MM.1S (cell line): ENCODE measurements around the gene DMBX1.

ENCODE experiments used
- EZH2 ChIP-seq: fragments of 300-600 bp; sonication (generic); optimal IDR thresholded peaks from 2 replicates; pipeline ENCODE3; 2017; ENCODE audit warnings: low read depth, mild to moderate bottlenecking, antibody characterized with exemption, low read length, mixed read lengths
- TF ChIP-seq, protein P1 (sequence below): fragments of 300-600 bp; sonication (generic); IDR thresholded peaks from 2 replicates; pipeline ENCODE4 v1.5.1; 2016; ENCODE audit warnings: antibody characterized with exemption, low read length, mixed read lengths

GRCh38 chr1:46496505-46496904, 6.9 kb downstream of the DMBX1 start:
- TF ChIP-seq, protein P1, sequence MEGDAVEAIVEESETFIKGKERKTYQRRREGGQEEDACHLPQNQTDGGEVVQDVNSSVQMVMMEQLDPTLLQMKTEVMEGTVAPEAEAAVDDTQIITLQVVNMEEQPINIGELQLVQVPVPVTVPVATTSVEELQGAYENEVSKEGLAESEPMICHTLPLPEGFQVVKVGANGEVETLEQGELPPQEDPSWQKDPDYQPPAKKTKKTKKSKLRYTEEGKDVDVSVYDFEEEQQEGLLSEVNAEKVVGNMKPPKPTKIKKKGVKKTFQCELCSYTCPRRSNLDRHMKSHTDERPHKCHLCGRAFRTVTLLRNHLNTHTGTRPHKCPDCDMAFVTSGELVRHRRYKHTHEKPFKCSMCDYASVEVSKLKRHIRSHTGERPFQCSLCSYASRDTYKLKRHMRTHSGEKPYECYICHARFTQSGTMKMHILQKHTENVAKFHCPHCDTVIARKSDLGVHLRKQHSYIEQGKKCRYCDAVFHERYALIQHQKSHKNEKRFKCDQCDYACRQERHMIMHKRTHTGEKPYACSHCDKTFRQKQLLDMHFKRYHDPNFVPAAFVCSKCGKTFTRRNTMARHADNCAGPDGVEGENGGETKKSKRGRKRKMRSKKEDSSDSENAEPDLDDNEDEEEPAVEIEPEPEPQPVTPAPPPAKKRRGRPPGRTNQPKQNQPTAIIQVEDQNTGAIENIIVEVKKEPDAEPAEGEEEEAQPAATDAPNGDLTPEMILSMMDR = no peak
- no peak for TF ChIP-seq EZH2
